Upper lobe of left lung (tissue), 6 donors: ENCODE results near the gene ZNF41. TPM values are rescaled to one million over a fixed set of nuclear protein-coding genes. Genes with fewer than 3 reads are reported as not detected.
"Not testable (repeated sequence)": the region's sequence is repeated elsewhere in the genome, so short reads cannot be mapped to it uniquely, and the experiment has no call there.

Experiments
- ATAC-seq, 2 donors: fragments of 200-7000 bp; cut with Tn5 transposase; one replicate each; pipeline ENCODE4 v1.9.1; 2022; ENCODE audit warnings: mild to moderate bottlenecking in 2 of 2, moderate library complexity in 2 of 2; ENCODE audit not compliant: low FRiP score in 2 of 2
- DNase-seq, 2 donors: peaks; one replicate each; pipeline ENCODE4 v3.0.0-alpha.2; 2019 to 2020
- H3K27ac ChIP-seq, 4 donors: fragments of 200-600 bp; sonication (generic); one replicate each; pipeline ENCODE4 v1.5.1; 2016 to 2019
- H3K27me3 ChIP-seq, 4 donors: fragments of 200-600 bp; sonication (generic); one replicate each; pipeline ENCODE4 v1.5.1; 2017 to 2019
- H3K36me3 ChIP-seq, 4 donors: fragments of 200-600 bp; sonication (generic); one replicate each; pipeline ENCODE4 v1.5.1; 2016 to 2019
- H3K4me1 ChIP-seq, 4 donors: fragments of 200-600 bp; sonication (generic); one replicate each; pipeline ENCODE4 v1.5.1; 2018 to 2019
- H3K4me3 ChIP-seq, 4 donors: fragments of 200-600 bp; sonication (generic); one replicate each; pipeline ENCODE4 v1.5.1; 2017 to 2019; ENCODE audit warnings: mild to moderate bottlenecking in 2 of 4, moderate library complexity in 1 of 4
- H3K9me3 ChIP-seq, 4 donors: fragments of 200-600 bp; sonication (generic); one replicate each; pipeline ENCODE4 v1.5.1; 2018 to 2019
- EP300 ChIP-seq, 4 donors: sonication (generic); formaldehyde crosslinking; IDR thresholded peaks; one replicate each; pipeline ENCODE4 v1.5.1; 2017; ENCODE audit warnings: antibody characterized with exemption in 4 of 4, control low read depth in 2 of 4
- POLR2A ChIP-seq, 4 donors: fragments of 450-650 bp; IDR thresholded peaks; one replicate each; pipeline ENCODE4 v1.5.1; 2016 to 2017; ENCODE audit warnings: antibody characterized with exemption in 4 of 4, mild to moderate bottlenecking in 2 of 4
- POLR2AphosphoS5 ChIP-seq, 2 donors: sonication (generic); formaldehyde crosslinking; IDR thresholded peaks; one replicate each; pipeline ENCODE4 v1.5.1; 2017; ENCODE audit warnings: antibody characterized with exemption in 2 of 2
- WGBS, 2 donors: methylation state at CpG; one replicate each; pipeline ENCODE4 v1.1.5; 2017 to 2018; 5-methylcytosine and 5-hydroxymethylcytosine counted together
- total RNA-seq, 6 donors: library from RNA; depleted of rRNA in 4 of 6; stranded (reverse); fragments of >200 nt in 4 of 6; gene quantifications; one replicate each; pipeline versions ENCODE4 v1.1.0 to v1.2.1, GENCODE V29; 2016 to 2021
- TF ChIP-seq, protein P1 (sequence below), 6 experiments: fragments of 450-650 bp in 4 of 6; fragments of 200-600 bp in 2 of 6; sonication (generic) in 2 of 6; IDR thresholded peaks; one replicate each; pipeline ENCODE4 v1.5.1; 2016 to 2019; ENCODE audit warnings: antibody characterized with exemption in 6 of 6
- donor health status: DM: no; HTN: no; CAD: no; lungs with moderate emphysema.
- donor health status: DM: no; HTN: yes; CAD: no; lungs with severe emphysema.

The ZNF41 gene
- total RNA-seq, 6 donors from 2014 or later: 3.4 to 35.6 (median 10.2) TPM

GRCh38 chrX:47499293-47499692, 16.3 kb upstream of the ZNF41 start:
- H3K9me3 ChIP-seq: no peaks in the 10 kb centered on the region
- DNase-seq: no peak

DNA sequence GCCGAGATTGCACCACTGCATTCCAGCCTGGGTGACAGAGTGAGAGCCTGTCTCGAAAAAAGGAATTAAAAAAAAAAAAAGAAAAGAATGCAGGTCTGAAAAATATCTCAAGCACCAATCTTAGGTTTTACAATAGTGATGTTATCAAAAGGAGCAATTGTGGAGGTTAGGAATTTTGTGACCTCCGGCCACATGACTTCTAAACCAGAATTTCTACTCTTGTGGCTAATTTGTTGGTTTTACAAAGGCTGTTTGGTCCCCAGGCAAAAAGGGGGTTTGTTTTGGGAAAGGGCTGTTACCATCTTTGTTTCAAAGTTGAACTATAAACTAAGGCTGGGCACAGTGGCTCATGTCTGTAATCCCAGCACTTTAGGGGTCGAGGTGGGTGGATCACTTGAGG, 15.4 kb upstream of the ZNF41 start:
- TF ChIP-seq EP300 (IDR thresholded peaks at IDR 0.05) (no peak), POLR2AphosphoS5 (IDR thresholded peaks at IDR 0.05) (no peak), POLR2A (IDR thresholded peaks at IDR 0.05) (no peak)
- TF ChIP-seq, protein P1, sequence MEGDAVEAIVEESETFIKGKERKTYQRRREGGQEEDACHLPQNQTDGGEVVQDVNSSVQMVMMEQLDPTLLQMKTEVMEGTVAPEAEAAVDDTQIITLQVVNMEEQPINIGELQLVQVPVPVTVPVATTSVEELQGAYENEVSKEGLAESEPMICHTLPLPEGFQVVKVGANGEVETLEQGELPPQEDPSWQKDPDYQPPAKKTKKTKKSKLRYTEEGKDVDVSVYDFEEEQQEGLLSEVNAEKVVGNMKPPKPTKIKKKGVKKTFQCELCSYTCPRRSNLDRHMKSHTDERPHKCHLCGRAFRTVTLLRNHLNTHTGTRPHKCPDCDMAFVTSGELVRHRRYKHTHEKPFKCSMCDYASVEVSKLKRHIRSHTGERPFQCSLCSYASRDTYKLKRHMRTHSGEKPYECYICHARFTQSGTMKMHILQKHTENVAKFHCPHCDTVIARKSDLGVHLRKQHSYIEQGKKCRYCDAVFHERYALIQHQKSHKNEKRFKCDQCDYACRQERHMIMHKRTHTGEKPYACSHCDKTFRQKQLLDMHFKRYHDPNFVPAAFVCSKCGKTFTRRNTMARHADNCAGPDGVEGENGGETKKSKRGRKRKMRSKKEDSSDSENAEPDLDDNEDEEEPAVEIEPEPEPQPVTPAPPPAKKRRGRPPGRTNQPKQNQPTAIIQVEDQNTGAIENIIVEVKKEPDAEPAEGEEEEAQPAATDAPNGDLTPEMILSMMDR (IDR thresholded peaks at IDR 0.05): no peak
- DNase-seq (no peak), ATAC-seq (no peak)
- H3K36me3 ChIP-seq: no peaks in the 10 kb centered on the region
- H3K27me3 ChIP-seq: no peaks in the 10 kb centered on the region
- WGBS, 2 donors: 53 to 77% methylated on average over 4 of the region's 4 CpGs
- no peak overlapping the region for H3K4me3 ChIP-seq
- H3K27ac ChIP-seq: no peak overlapping the region
- no peaks in the 10 kb centered on the region for H3K4me1 ChIP-seq
- no peaks in the 10 kb centered on the region for H3K9me3 ChIP-seq

More at GRCh38 chrX:47499293-47499692, 16.3 kb upstream of the ZNF41 start:
- no peak overlapping the region for H3K27ac ChIP-seq
- WGBS, 2 donors: 77 to 83% methylated on average over 3 of the region's 3 CpGs
- H3K4me1 ChIP-seq: no peaks in the 10 kb centered on the region
- no peaks in the 10 kb centered on the region for H3K36me3 ChIP-seq
- TF ChIP-seq POLR2A (IDR thresholded peaks at IDR 0.05): no peak
- TF ChIP-seq EP300 (IDR thresholded peaks at IDR 0.05): no peak
- no peak overlapping the region for H3K4me3 ChIP-seq
- no peak for ATAC-seq
- H3K27me3 ChIP-seq: no peaks in the 10 kb centered on the region

DNA sequence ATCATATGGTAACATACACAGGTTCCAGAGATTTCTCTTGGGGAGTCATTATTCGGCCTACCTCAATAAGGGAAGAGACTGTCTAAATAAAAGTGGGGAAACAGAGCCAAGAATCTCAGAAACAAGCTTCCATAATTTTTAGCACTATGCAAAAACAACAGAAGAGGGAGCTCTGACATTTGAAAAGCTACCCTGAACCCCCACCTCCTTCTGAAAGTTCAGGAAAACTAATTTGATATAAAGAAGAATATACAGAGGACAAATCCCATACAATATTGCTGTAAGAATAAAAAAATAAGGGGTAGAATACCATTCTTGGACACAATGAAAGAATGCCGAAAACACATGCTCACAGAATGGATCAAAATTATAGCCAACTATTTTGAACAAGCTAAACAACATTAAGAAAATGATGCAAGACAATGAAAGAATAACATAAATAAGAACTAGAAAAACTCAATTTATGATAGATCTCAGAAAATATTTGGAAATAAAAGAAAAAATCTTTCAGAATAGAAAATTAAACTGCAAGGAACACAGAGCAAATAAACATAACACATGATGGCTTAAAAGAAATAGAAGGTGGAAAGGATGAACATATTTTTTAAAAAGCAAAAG, 14.4 kb upstream of the ZNF41 start:
- Histone ChIP-seq H3K4me3 (no peak overlapping the region), H3K27me3 (no peaks in the 10 kb centered on the region), H3K9me3 (no peaks in the 10 kb centered on the region), H3K27ac (no peak overlapping the region), H3K4me1 (no peaks in the 10 kb centered on the region), H3K36me3 (no peaks in the 10 kb centered on the region)
- DNase-seq (no peak), ATAC-seq (no peak)
- TF ChIP-seq, protein P1 (IDR thresholded peaks at IDR 0.05): peak in 1 of 6 experiments; percentile 10
- no peak for TF ChIP-seq POLR2AphosphoS5 (IDR thresholded peaks at IDR 0.05)
- WGBS, 2 donors: 47 to 52% methylated on average over 2 of the region's 2 CpGs

- not testable (repeated sequence) for H3K27me3 ChIP-seq, DNase-seq, ATAC-seq, H3K4me1 ChIP-seq, H3K9me3 ChIP-seq, H3K36me3 ChIP-seq, H3K4me3 ChIP-seq, H3K27ac ChIP-seq
- 78 to 81% methylated on average over 4 of the region's 4 CpGs for WGBS, 2 donors
These were observed 9.1 kb upstream of the ZNF41 start for GRCh38 chrX:47492133-47492532.

DNA sequence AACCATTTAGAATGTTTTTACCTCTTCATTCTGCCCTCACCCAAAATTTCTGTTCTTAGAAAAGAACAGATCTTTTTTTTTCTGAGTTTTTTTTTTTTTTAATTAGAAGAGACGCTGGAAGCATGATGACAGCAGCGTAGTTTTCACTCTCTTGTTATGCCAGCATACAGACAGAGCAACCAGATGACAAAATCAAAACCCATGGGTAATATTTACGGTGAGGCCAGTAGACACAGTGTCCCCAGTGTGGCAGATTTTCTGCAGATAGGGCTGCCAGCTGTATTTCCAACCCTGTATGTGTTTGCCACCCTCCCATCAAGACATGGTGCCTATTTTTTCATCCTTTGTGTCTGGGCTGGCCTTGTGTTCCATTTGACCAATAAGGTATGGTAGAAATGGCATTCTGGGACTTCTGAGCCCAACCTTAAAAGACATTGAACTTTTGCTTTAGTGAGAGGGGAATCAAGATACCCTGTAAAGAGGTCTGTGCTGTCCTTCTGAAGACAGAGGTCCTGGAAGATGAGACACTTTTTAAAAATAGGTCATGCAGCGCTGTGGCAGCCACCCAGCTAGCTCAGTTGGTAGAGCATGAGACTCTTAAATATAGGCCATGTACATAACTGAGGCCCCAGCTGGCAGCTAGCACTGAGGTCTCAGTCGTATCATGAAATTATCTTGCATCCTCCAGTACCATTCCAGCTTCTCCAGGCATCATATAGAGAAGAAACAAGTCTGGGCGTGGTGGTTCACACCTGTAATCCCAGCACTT, 6.7 kb upstream of the ZNF41 start:
- no peak overlapping the region for H3K27ac ChIP-seq

More for the DNA sequence above, 6.7 kb upstream of the ZNF41 start:
- no peaks in the 10 kb centered on the region for H3K9me3 ChIP-seq
- ATAC-seq: no peak
- H3K36me3 ChIP-seq: no peaks in the 10 kb centered on the region
- no peak overlapping the region for H3K4me3 ChIP-seq
- TF ChIP-seq EP300 (IDR thresholded peaks at IDR 0.05) (no peak), POLR2AphosphoS5 (IDR thresholded peaks at IDR 0.05) (no peak), POLR2A (IDR thresholded peaks at IDR 0.05) (no peak)
- TF ChIP-seq, protein P1 (IDR thresholded peaks at IDR 0.05): no peak
- no peaks in the 10 kb centered on the region for H3K4me1 ChIP-seq
- no peak for DNase-seq
- 83 to 100% methylated on average over 3 to 6 of the region's 6 CpGs for WGBS, 2 donors
- no peaks in the 10 kb centered on the region for H3K27me3 ChIP-seq
